HL-60 (cell line): ENCODE measurements around the gene MKRN2.
A peak's percentile ranks its signal among the peaks of the same experiment; 100 is the strongest.

Experiments used
- DNase-seq, 2 experiments: peaks; one replicate each; pipeline ENCODE4 v3.0.0-alpha.2; 2010 to 2020; ENCODE audit warnings: low read depth in 1 of 2, low spot score in 1 of 2
- H3K27ac ChIP-seq: fragments of 250-450 bp; sonication (Bioruptor Pico); replicated peaks from 2 replicates; pipeline ENCODE4 v1.5.1; 2020; ENCODE audit warnings: mild to moderate bottlenecking, moderate library complexity
- H3K27me3 ChIP-seq: fragments of 250-450 bp; sonication (Bioruptor Pico); 2 replicates; pipeline ENCODE4 v1.5.1; 2021; ENCODE audit warnings: mild to moderate bottlenecking, moderate library complexity; ENCODE audit not compliant: insufficient read depth, poor library complexity, severe bottlenecking
- H3K4me3 ChIP-seq: replicated peaks from 2 replicates; pipeline ENCODE4 v1.5.1; 2011; ENCODE audit warnings: mild to moderate bottlenecking, control low read depth, low read length; ENCODE audit not compliant: insufficient read depth
- GABPA ChIP-seq: IDR thresholded peaks from 2 replicates; pipeline ENCODE4 v1.6.1; 2012; ENCODE audit warnings: low read depth
- POLR2AphosphoS5 ChIP-seq: IDR thresholded peaks from 2 replicates; pipeline ENCODE4 v1.6.1; 2012; ENCODE audit warnings: low read depth
- SPI1 ChIP-seq: IDR thresholded peaks from 2 replicates; pipeline ENCODE4 v1.6.1; 2012; ENCODE audit warnings: low read depth, mild to moderate bottlenecking, borderline replicate concordance
- TF ChIP-seq, protein P1 (sequence below): IDR thresholded peaks from one replicate; pipeline ENCODE4 v1.5.1; 2011; ENCODE audit warnings: low read length, control low read depth, inconsistent platforms; ENCODE audit not compliant: insufficient read depth
- TF ChIP-seq, protein P2 (sequence below): IDR thresholded peaks from 2 replicates; pipeline ENCODE4 v1.6.1; 2012; ENCODE audit warnings: low read depth; ENCODE audit not compliant: insufficient replicate concordance

The MKRN2 gene

DNA sequence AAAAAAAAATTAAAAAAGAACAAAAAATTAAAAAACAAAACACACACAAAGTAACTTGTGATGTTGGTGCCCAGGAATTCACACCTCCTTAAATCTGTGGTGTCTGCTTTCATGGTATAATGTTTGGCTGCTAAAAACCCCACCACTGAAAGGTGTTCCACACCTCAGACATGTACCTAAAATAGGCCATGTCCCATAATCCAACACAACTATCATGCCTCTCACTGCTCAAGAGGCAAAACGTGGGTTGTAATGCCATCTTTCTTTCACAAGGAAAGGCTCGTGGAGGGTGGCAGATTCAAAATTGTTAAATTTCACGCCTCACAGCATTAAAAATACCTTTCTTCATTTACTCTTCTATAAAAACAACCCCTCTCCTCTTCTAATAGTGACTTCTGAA is 29.5 kb downstream of the MKRN2 start:
- H3K27ac ChIP-seq, result no peak overlapping the region
- no peak overlapping the region for H3K4me3 ChIP-seq
- DNase-seq, result no peak
- no peaks in the 10 kb centered on the region for H3K27me3 ChIP-seq
- TF ChIP-seq POLR2AphosphoS5 (no peak), GABPA (no peak), SPI1 (no peak)
- TF ChIP-seq, protein P1, sequence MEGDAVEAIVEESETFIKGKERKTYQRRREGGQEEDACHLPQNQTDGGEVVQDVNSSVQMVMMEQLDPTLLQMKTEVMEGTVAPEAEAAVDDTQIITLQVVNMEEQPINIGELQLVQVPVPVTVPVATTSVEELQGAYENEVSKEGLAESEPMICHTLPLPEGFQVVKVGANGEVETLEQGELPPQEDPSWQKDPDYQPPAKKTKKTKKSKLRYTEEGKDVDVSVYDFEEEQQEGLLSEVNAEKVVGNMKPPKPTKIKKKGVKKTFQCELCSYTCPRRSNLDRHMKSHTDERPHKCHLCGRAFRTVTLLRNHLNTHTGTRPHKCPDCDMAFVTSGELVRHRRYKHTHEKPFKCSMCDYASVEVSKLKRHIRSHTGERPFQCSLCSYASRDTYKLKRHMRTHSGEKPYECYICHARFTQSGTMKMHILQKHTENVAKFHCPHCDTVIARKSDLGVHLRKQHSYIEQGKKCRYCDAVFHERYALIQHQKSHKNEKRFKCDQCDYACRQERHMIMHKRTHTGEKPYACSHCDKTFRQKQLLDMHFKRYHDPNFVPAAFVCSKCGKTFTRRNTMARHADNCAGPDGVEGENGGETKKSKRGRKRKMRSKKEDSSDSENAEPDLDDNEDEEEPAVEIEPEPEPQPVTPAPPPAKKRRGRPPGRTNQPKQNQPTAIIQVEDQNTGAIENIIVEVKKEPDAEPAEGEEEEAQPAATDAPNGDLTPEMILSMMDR, result no peak
- TF ChIP-seq, protein P2, sequence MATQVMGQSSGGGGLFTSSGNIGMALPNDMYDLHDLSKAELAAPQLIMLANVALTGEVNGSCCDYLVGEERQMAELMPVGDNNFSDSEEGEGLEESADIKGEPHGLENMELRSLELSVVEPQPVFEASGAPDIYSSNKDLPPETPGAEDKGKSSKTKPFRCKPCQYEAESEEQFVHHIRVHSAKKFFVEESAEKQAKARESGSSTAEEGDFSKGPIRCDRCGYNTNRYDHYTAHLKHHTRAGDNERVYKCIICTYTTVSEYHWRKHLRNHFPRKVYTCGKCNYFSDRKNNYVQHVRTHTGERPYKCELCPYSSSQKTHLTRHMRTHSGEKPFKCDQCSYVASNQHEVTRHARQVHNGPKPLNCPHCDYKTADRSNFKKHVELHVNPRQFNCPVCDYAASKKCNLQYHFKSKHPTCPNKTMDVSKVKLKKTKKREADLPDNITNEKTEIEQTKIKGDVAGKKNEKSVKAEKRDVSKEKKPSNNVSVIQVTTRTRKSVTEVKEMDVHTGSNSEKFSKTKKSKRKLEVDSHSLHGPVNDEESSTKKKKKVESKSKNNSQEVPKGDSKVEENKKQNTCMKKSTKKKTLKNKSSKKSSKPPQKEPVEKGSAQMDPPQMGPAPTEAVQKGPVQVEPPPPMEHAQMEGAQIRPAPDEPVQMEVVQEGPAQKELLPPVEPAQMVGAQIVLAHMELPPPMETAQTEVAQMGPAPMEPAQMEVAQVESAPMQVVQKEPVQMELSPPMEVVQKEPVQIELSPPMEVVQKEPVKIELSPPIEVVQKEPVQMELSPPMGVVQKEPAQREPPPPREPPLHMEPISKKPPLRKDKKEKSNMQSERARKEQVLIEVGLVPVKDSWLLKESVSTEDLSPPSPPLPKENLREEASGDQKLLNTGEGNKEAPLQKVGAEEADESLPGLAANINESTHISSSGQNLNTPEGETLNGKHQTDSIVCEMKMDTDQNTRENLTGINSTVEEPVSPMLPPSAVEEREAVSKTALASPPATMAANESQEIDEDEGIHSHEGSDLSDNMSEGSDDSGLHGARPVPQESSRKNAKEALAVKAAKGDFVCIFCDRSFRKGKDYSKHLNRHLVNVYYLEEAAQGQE, result no peak

DNA sequence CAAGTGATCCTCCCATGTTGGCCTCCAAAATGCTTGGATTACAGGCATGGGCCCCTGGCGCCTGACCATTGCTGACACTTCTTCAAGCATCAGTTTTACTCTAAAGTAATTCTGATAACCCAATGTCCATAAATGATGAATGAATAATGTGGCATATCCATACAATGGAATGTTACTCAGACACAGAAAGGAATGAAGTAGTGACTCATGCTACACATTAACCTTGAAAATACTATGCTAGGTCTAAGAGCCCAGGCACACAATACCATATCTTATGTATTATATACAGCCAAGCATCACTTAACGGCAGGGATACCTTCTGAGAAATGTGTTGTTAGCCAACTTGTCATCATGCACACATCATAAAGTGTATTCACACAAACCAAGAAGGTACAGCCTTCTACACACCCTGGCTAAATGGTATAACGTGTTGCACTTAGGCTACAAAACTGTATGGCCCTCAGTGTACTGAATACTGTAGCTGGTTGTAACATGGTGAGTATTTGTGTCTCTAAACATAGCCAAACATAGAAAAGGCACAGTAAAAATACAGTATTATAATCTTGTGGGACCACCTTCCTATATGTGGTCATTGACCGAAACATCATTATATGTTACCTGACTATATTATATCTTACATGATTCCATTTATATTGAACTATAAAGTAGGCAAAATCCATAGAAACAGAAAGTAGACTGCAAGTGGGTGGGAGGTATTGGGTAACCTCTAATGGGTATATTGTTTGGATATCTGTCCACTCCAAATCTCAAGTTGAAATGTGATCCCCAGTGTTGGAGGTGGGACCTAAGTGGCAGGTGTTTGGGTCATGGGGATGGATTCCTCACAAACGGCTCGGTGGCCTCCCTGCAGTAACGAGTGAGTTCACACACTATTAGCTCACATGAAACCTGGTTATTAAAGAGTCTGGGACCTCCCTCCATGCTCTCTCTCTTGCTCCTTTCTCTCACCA is 31.4 kb downstream of the MKRN2 start:
- no peak overlapping the region for H3K27ac ChIP-seq
- DNase-seq, result no peak
- TF ChIP-seq POLR2AphosphoS5 (0 out of 2 replicates have a peak, but pooled peaks have one; percentile 24), GABPA (no peak)
- no peak overlapping the region for H3K4me3 ChIP-seq
- no peaks in the 10 kb centered on the region for H3K27me3 ChIP-seq

DNA sequence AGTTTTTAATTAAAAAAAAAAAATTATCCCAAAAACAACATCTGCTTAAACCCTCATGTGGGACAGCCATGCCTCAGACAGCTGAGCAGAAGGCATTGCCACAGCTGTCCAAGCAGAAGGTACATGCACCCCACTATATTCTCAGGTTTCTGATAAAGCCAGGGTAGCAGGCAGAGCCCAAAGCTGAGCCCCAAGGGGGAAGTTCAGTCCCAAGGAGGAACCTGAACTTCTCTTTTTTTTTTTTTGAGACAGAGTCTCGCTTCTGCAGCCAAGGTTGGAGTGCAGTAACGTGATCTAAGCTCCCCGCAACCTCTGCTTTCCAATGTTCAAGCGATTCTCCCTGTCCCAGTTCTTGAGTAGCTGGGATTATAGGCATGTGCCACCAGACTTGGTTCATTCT is 33.2 kb downstream of the MKRN2 start:
- TF ChIP-seq, protein P1, result no peak
- TF ChIP-seq POLR2AphosphoS5, result no peak
- TF ChIP-seq SPI1, result peak; percentile 16; the same call in 1 of the 2 replicates
- no peak for TF ChIP-seq GABPA
- TF ChIP-seq, protein P2, result no peak
- no peak overlapping the region for H3K27ac ChIP-seq

DNA sequence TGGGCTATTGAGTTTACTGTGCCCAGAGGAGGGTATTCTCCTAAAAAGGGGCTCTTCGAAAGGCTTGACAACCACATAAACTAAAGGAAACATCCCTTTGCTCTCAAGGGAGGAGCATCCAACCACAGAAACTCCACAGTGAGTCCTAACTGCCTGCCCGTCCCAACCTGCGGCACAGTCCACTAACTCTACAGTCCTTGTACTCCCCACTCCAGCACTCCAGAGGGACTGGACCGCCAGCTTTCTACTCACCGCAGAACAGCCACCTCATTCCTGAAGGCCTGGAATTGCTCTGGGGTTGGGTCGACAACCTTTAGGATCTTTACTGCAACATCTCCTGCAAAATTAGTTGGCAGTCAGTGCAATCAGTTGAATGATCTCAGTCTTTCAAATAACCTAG is 34.6 kb downstream of the MKRN2 start:
- H3K4me3 ChIP-seq, result no peak overlapping the region
- H3K27ac ChIP-seq, result no peak overlapping the region
- TF ChIP-seq GABPA, result no peak
- TF ChIP-seq, protein P1, result no peak
- no peak for TF ChIP-seq SPI1
- TF ChIP-seq POLR2AphosphoS5, result no peak
- DNase-seq, result no peak
- H3K27me3 ChIP-seq, result no peaks in the 10 kb centered on the region

More for the DNA sequence above, 33.2 kb downstream of the MKRN2 start:
- H3K27me3 ChIP-seq, result no peaks in the 10 kb centered on the region
- H3K4me3 ChIP-seq, result no peak overlapping the region
- DNase-seq, result peak in 1 of 2 experiments; percentile 69
